Aorta (tissue), 5 donors: Measurements from ENCODE around the gene CNTN3. TPM values are rescaled to one million over a fixed set of nuclear protein-coding genes. Genes with fewer than 3 reads are reported as not detected.

Experiments
- ATAC-seq: fragments of 200-7000 bp; cut with Tn5 transposase; one replicate; pipeline ENCODE4 v1.9.1; 2022; ENCODE audit warnings: moderate library complexity; ENCODE audit not compliant: low FRiP score
- DNase-seq, 2 donors: peaks; one replicate each; pipeline ENCODE4 v3.0.0-alpha.2; 2020
- H3K27ac ChIP-seq, 2 donors: one replicate each; pipeline ENCODE4 v1.5.1; 2013; ENCODE audit warnings: low read length in 2 of 2, mild to moderate bottlenecking in 2 of 2, moderate library complexity in 2 of 2, control low read depth in 1 of 2, inconsistent platforms in 1 of 2, low read depth in 1 of 2
- H3K27me3 ChIP-seq, 2 donors: one replicate each; pipeline ENCODE4 v1.6.1; 2013; ENCODE audit warnings: control low read depth in 1 of 2, low read length in 1 of 2, mild to moderate bottlenecking in 1 of 2, moderate library complexity in 1 of 2; ENCODE audit not compliant: insufficient read depth in 2 of 2, control insufficient read depth in 1 of 2
- H3K36me3 ChIP-seq, 2 donors: one replicate each; pipeline ENCODE4 v1.6.1; 2013; ENCODE audit warnings: control low read depth in 1 of 2, low read length in 1 of 2, mild to moderate bottlenecking in 1 of 2; ENCODE audit not compliant: insufficient read depth in 2 of 2, control insufficient read depth in 1 of 2
- H3K4me1 ChIP-seq, 2 donors: one replicate each; pipeline ENCODE4 v1.6.1; 2013; ENCODE audit warnings: low read length in 2 of 2, control low read depth in 1 of 2, mild to moderate bottlenecking in 1 of 2, moderate library complexity in 1 of 2; ENCODE audit not compliant: insufficient read depth in 2 of 2, control insufficient read depth in 1 of 2
- H3K4me3 ChIP-seq, 2 donors: one replicate each; pipeline ENCODE4 v1.5.1; 2013; ENCODE audit warnings: low read length in 2 of 2, control low read depth in 1 of 2, mild to moderate bottlenecking in 1 of 2
- H3K9me3 ChIP-seq: one replicate; pipeline ENCODE4 v1.6.1; 2013; ENCODE audit warnings: mild to moderate bottlenecking, low read length; ENCODE audit not compliant: control insufficient read depth
- WGBS, 2 donors: extraction: QIAGEN DNeasy Blood & Tissue Kit; methylation state at CpG; one replicate each; pipeline ENCODE4 v1.1.7; 2013; 5-methylcytosine and 5-hydroxymethylcytosine counted together
- intact Hi-C, 2 donors: fragments of 100-400 bp; cut with DNase I; formaldehyde crosslinking; loops; one replicate each; pipeline versions ENCODE4 v1.14.2 to v1.15.0; 2022
- long read RNA-seq, 2 donors: library from polyadenylated mRNA; unstranded; transcript quantifications; one replicate each; pipeline ENCODE4 v2.0.0, GENCODE V29; 2020 to 2021
- polyA plus RNA-seq, 2 donors: library from polyadenylated mRNA; stranded (reverse); fragments of 200-250 nt; gene quantifications; one replicate each; pipeline ENCODE4 v1.2.3, GENCODE V29; 2013
- total RNA-seq, 2 donors: library from RNA; stranded (reverse); fragmentation: NEBNext Ultra II Directional; extraction: Animal tissue kit (Norgen Biotek cat#: 25700); gene quantifications; one replicate each; pipeline ENCODE4 v1.2.1, GENCODE V29; 2021
- donor health status: healthy with polysubstance abuse.
- donor health status: Bipolar disorder and iron deficiency.
- donor health status: DM: no; HTN: no; CAD: no.
- donor health status: DM: no; HTN: no; CAD: no.
- donor health status: DM: yes; HTN: yes; CAD: no.

The CNTN3 gene
- 1 to 10 TPM; 3.4 to 9.8 TPM for total RNA-seq
- 1 to 10 TPM; 2.3 to 3.3 TPM for polyA plus RNA-seq
- long read RNA-seq, donor 1, partial matches to known transcripts = 1 of 1 reads
- long read RNA-seq, donor 1, other reads (novel, unspliced or antisense) = 0 of 1 reads
- long read RNA-seq, donor 2, partial matches to known transcripts = 0 of 6 reads
- long read RNA-seq, donor 2, other reads (novel, unspliced or antisense) = 5 of 6 reads

- peak within 1 kb of the TSS in 1 of 2 donors; percentile 56 for H3K27ac ChIP-seq
- peak within 1 kb of the TSS; percentile 80 to 89 for H3K4me3 ChIP-seq
- ATAC-seq (peak; percentile 62), DNase-seq (peak; percentile 47 to 79)
- no peaks in the 10 kb centered on the region for H3K4me1 ChIP-seq
- intact Hi-C loops = loop anchor here in 1 of 2 donors (5.0 to 10.0 kb wide), 2 partner anchors 80 to 147 kb away; no protein-coding TSS in a partner anchor
- no peaks in the 10 kb centered on the region for H3K36me3 ChIP-seq
- H3K9me3 ChIP-seq = no peaks in the 10 kb centered on the region
- WGBS, 2 donors = 1% methylated on average over 28 to 108 of the region's 108 CpGs
- H3K27me3 ChIP-seq = no peaks in the 10 kb centered on the region
These were observed at the start of gene CNTN3 for GRCh38 chr3:74614107-74614967. CNTN3 (minus strand) TSS chr3:74614659; CDS start chr3:74521112, 93,547 bp downstream.

GRCh38 chr3:74663178-74663577, 48.7 kb upstream of the CNTN3 start:
- WGBS, 2 donors = 82 to 87% methylated on average over 3 of the region's 3 CpGs
- H3K36me3 ChIP-seq = no peaks in the 10 kb centered on the region
- intact Hi-C loops = no loop called here

GRCh38 chr3:74661672-74662071, 47.2 kb upstream of the CNTN3 start:
- intact Hi-C loops = no loop called here
- Histone ChIP-seq H3K27ac (no peak overlapping the region), H3K9me3 (no peaks in the 10 kb centered on the region), H3K4me3 (no peak overlapping the region), H3K27me3 (no peaks in the 10 kb centered on the region), H3K36me3 (no peaks in the 10 kb centered on the region), H3K4me1 (no peaks in the 10 kb centered on the region)
- no peak for DNase-seq
- ATAC-seq = no peak

More at GRCh38 chr3:74663178-74663577, 48.7 kb upstream of the CNTN3 start:
- H3K27me3 ChIP-seq = no peaks in the 10 kb centered on the region
- H3K27ac ChIP-seq = no peak overlapping the region
- DNase-seq (no peak), ATAC-seq (no peak)
- H3K4me3 ChIP-seq = no peak overlapping the region
- H3K4me1 ChIP-seq = no peaks in the 10 kb centered on the region
- peaks cover 5% of the 10 kb centered on the region for H3K9me3 ChIP-seq

GRCh38 chr3:74651885-74652284, 37.4 kb upstream of the CNTN3 start:
- Histone ChIP-seq H3K27me3 (no peaks in the 10 kb centered on the region), H3K36me3 (no peaks in the 10 kb centered on the region), H3K27ac (no peak overlapping the region), H3K9me3 (no peaks in the 10 kb centered on the region), H3K4me3 (no peak overlapping the region), H3K4me1 (peaks cover 0 to 1% of the 10 kb centered on the region in 2 donors)
- 4 to 13% methylated on average over 2 of the region's 2 CpGs for WGBS, 2 donors
- ATAC-seq (no peak), DNase-seq (no peak)
- intact Hi-C loops = no loop called here

- WGBS, 2 donors = 3 to 6% methylated on average over 2 of the region's 2 CpGs
- Histone ChIP-seq H3K9me3 (no peaks in the 10 kb centered on the region), H3K27ac (no peak overlapping the region), H3K4me3 (no peak overlapping the region), H3K4me1 (peaks cover 0 to 1% of the 10 kb centered on the region in 2 donors), H3K27me3 (no peaks in the 10 kb centered on the region), H3K36me3 (no peaks in the 10 kb centered on the region)
- ATAC-seq = no peak
- intact Hi-C loops = no loop called here
- DNase-seq = no peak
These were observed 36.8 kb upstream of the CNTN3 start for GRCh38 chr3:74651292-74651691.

- intact Hi-C loops = no loop called here
These were observed 33.6 kb upstream of the CNTN3 start for GRCh38 chr3:74648107-74648506.

GRCh38 chr3:74646094-74646493, 31.6 kb upstream of the CNTN3 start:
- H3K27ac ChIP-seq = no peak overlapping the region
- ATAC-seq = no peak
- no peak overlapping the region for H3K4me3 ChIP-seq
- WGBS, 2 donors = 47 to 89% methylated on average over 1 of the region's 1 CpG
- H3K9me3 ChIP-seq = no peaks in the 10 kb centered on the region
- no peaks in the 10 kb centered on the region for H3K27me3 ChIP-seq
- H3K4me1 ChIP-seq = no peaks in the 10 kb centered on the region
- H3K36me3 ChIP-seq = no peaks in the 10 kb centered on the region
- no peak for DNase-seq
- intact Hi-C loops = no loop called here

More at GRCh38 chr3:74648107-74648506, 33.6 kb upstream of the CNTN3 start:
- Histone ChIP-seq H3K9me3 (no peaks in the 10 kb centered on the region), H3K4me1 (no peaks in the 10 kb centered on the region), H3K36me3 (no peaks in the 10 kb centered on the region), H3K4me3 (no peak overlapping the region), H3K27me3 (no peaks in the 10 kb centered on the region), H3K27ac (no peak overlapping the region)
- no peak for ATAC-seq
- no peak for DNase-seq
- 83 to 89% methylated on average over 4 of the region's 4 CpGs for WGBS, 2 donors

- no peaks in the 10 kb centered on the region for H3K36me3 ChIP-seq
- 46 to 51% methylated on average over 5 of the region's 5 CpGs for WGBS, 2 donors
- ATAC-seq (no peak), DNase-seq (no peak)
- H3K4me3 ChIP-seq = no peak overlapping the region
- intact Hi-C loops = no loop called here
- no peaks in the 10 kb centered on the region for H3K9me3 ChIP-seq
- no peaks in the 10 kb centered on the region for H3K27me3 ChIP-seq
- H3K27ac ChIP-seq = no peak overlapping the region
- no peaks in the 10 kb centered on the region for H3K4me1 ChIP-seq
These were observed 29.2 kb upstream of the CNTN3 start for GRCh38 chr3:74643636-74644035.

GRCh38 chr3:74642876-74643275, 28.4 kb upstream of the CNTN3 start:
- no peak for ATAC-seq
- Histone ChIP-seq H3K27ac (no peak overlapping the region), H3K4me3 (no peak overlapping the region), H3K9me3 (no peaks in the 10 kb centered on the region), H3K4me1 (no peaks in the 10 kb centered on the region), H3K36me3 (no peaks in the 10 kb centered on the region), H3K27me3 (no peaks in the 10 kb centered on the region)
- WGBS, 2 donors = 77 to 83% methylated on average over 1 of the region's 1 CpG
- intact Hi-C loops = no loop called here
- no peak for DNase-seq
